HepG2 (cell line): ENCODE results near the gene TRPV2. TPM values are rescaled to one million over a fixed set of nuclear protein-coding genes. Genes with fewer than 3 reads are reported as not detected.

Experiments used
- CENPX ChIP-seq: sonication (generic); formaldehyde crosslinking; IDR thresholded peaks from 2 replicates; pipeline ENCODE4 v1.9.0; 2021; ENCODE audit warnings: mild to moderate bottlenecking, missing genetic modification reagents, moderate library complexity
- CSRNP1 ChIP-seq: sonication (generic); formaldehyde crosslinking; IDR thresholded peaks from 2 replicates; pipeline ENCODE4 v1.8.1; 2023; ENCODE audit warnings: mild to moderate bottlenecking, missing genetic modification reagents
- ELF1 ChIP-seq: sonication (generic); formaldehyde crosslinking; IDR thresholded peaks from 2 replicates; pipeline ENCODE4 v1.4.0; 2020; ENCODE audit warnings: missing genetic modification reagents
- MBNL3 ChIP-seq: fragments of 250-450 bp; sonication (Bioruptor Pico); conservative IDR thresholded peaks from 2 replicates; pipeline ENCODE4 v1.8.0; 2022; ENCODE audit warnings: mild to moderate bottlenecking, inconsistent platforms
- MED8 ChIP-seq: sonication (generic); formaldehyde crosslinking; IDR thresholded peaks from 2 replicates; pipeline ENCODE4 v1.8.1; 2023; ENCODE audit warnings: mild to moderate bottlenecking, missing genetic modification reagents; ENCODE audit not compliant: insufficient replicate concordance
- POLR2AphosphoS2 ChIP-seq: IDR thresholded peaks from 2 replicates; pipeline ENCODE4 v1.6.1; 2011; ENCODE audit warnings: low read depth, low read length, improper control_type of control experiment
- RNF2 ChIP-seq: fragments of 450-650 bp; conservative IDR thresholded peaks from 2 replicates; pipeline ENCODE4 v1.6.1; 2016; ENCODE audit warnings: low read depth
- ZBTB21 ChIP-seq: sonication (generic); formaldehyde crosslinking; IDR thresholded peaks from 2 replicates; pipeline ENCODE4 v1.4.0; 2020; ENCODE audit warnings: missing genetic modification reagents
- ZBTB7A ChIP-seq: sonication (generic); formaldehyde crosslinking; IDR thresholded peaks from 2 replicates; pipeline ENCODE4 v1.8.0; 2022; ENCODE audit warnings: mild to moderate bottlenecking, missing genetic modification reagents
- ZKSCAN8 ChIP-seq: IDR thresholded peaks from 2 replicates; pipeline ENCODE4 v1.6.1; 2016; ENCODE audit warnings: borderline replicate concordance, missing genetic modification reagents, missing compliant biosample characterization
- ZNF124 ChIP-seq: sonication (generic); formaldehyde crosslinking; IDR thresholded peaks from 2 replicates; pipeline ENCODE4 v1.4.0; 2020; ENCODE audit warnings: missing genetic modification reagents
- ZNF326 ChIP-seq: sonication (generic); formaldehyde crosslinking; IDR thresholded peaks from 2 replicates; pipeline ENCODE4 v1.4.0; 2020; ENCODE audit warnings: missing genetic modification reagents, borderline replicate concordance
- ZNF441 ChIP-seq: sonication (generic); formaldehyde crosslinking; IDR thresholded peaks from 2 replicates; pipeline ENCODE4 v1.7.0; 2021; ENCODE audit warnings: missing genetic modification reagents, borderline replicate concordance
- ZNF589 ChIP-seq: sonication (generic); formaldehyde crosslinking; conservative IDR thresholded peaks from 2 replicates; pipeline ENCODE4 v1.8.0; 2022; ENCODE audit warnings: mild to moderate bottlenecking, moderate library complexity, missing genetic modification reagents
- ZNF839 ChIP-seq: sonication (generic); formaldehyde crosslinking; IDR thresholded peaks from 2 replicates; pipeline ENCODE4 v1.4.0; 2020; ENCODE audit warnings: missing genetic modification reagents, mild to moderate bottlenecking, borderline replicate concordance
- polyA plus RNA-seq, 8 experiments: library from polyadenylated mRNA; depleted of rRNA in 3 of 8; stranded (reverse) in 7 of 8; unstranded in 1 of 8; fragments of >200 nt; fragmentation: Illumina TruSeq in 4 of 8; extraction: Trizol in 4 of 8; gene quantifications; 2 replicates each; pipeline versions ENCODE4 v1.2.1 to v1.2.3, GENCODE V29; 2011 to 2016; ENCODE audit warnings: low read depth in 4 of 8, missing spikeins in 1 of 8, mixed read lengths in 1 of 8; ENCODE audit not compliant: insufficient read depth in 1 of 8
- total RNA-seq, 5 experiments: library from RNA; depleted of rRNA; stranded (reverse); fragments of >200 nt; fragmentation: Illumina TruSeq; extraction: Trizol; gene quantifications; 2 replicates each; pipeline ENCODE4 v1.2.3, GENCODE V29; 2016; ENCODE audit warnings: low read depth in 1 of 5
- TF ChIP-seq, protein P1 (sequence below): sonication (generic); formaldehyde crosslinking; IDR thresholded peaks from 2 replicates; pipeline ENCODE4 v1.4.0; 2020; ENCODE audit warnings: missing genetic modification reagents, borderline replicate concordance
- TF ChIP-seq, protein P2 (sequence below): sonication (generic); formaldehyde crosslinking; IDR thresholded peaks from 2 replicates; pipeline ENCODE4 v1.4.0; 2020; ENCODE audit warnings: missing genetic modification reagents
- TF ChIP-seq, protein P3 (sequence below): IDR thresholded peaks from 2 replicates; pipeline ENCODE4 v1.6.1; 2016; ENCODE audit warnings: low read depth, borderline replicate concordance

The TRPV2 gene
- total and polyA plus RNA-seq, 2 of the 13 experiments (the other 11 are each of a cell fraction or from before 2014, with no cell fraction given) = 13.6 to 21.3 TPM

DNA sequence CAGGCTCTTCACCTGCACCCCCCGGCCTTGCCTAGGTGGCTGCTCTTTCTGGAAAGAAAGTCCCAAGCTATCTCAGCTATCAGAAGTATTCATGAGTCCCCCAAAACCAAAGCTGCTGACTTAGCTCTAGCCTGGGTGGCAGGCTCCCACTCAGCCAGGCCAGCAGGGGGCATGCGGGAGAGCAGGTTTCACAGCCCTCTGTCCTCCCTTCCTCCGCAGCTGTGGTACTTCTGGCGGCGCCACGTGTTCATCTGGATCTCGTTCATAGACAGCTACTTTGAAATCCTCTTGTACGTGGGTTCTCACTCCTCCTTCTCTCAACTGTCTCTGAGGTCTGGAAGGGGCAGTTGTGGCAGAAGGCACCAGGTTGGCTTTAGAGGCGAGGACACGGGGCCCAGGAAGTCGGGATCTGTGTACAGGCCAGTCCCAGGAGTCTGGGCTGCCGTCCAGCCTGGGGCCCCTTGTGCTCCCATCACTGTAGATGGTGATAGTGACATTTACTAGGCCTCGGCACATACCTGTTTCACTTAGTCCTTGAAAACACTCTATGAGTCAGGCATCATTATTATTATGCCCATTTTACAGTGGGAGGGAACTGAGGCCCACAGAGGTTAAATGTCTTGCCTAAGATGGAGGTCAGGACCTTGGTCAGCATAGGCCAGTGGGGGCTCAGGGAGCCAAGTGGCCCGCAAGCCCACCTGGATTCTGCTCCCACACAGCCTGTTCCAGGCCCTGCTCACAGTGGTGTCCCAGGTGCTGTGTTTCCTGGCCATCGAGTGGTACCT, 12.9 kb downstream of the TRPV2 start (continued):
- TF ChIP-seq ZNF326 (no peak), ZNF124 (CRISPR knock-in tag) (no peak), ZKSCAN8 (CRISPR knock-in tag) (no peak), ZNF839 (CRISPR knock-in tag) (no peak), CENPX (no peak), MBNL3 (CRISPR knock-in tag) (no peak), ZBTB21 (CRISPR knock-in tag) (no peak), RNF2 (peak; percentile 77), ZNF441 (no peak; the same call in 1 of the 2 replicates), ZBTB7A (CRISPR knock-in tag) (no peak), CSRNP1 (CRISPR knock-in tag) (no peak), MED8 (CRISPR knock-in tag) (no peak), ZNF589 (CRISPR knock-in tag) (no peak), ELF1 (CRISPR knock-in tag) (peak; percentile 26; the same call in 1 of the 2 replicates), POLR2AphosphoS2 (no peak)
- TF ChIP-seq, protein P1, sequence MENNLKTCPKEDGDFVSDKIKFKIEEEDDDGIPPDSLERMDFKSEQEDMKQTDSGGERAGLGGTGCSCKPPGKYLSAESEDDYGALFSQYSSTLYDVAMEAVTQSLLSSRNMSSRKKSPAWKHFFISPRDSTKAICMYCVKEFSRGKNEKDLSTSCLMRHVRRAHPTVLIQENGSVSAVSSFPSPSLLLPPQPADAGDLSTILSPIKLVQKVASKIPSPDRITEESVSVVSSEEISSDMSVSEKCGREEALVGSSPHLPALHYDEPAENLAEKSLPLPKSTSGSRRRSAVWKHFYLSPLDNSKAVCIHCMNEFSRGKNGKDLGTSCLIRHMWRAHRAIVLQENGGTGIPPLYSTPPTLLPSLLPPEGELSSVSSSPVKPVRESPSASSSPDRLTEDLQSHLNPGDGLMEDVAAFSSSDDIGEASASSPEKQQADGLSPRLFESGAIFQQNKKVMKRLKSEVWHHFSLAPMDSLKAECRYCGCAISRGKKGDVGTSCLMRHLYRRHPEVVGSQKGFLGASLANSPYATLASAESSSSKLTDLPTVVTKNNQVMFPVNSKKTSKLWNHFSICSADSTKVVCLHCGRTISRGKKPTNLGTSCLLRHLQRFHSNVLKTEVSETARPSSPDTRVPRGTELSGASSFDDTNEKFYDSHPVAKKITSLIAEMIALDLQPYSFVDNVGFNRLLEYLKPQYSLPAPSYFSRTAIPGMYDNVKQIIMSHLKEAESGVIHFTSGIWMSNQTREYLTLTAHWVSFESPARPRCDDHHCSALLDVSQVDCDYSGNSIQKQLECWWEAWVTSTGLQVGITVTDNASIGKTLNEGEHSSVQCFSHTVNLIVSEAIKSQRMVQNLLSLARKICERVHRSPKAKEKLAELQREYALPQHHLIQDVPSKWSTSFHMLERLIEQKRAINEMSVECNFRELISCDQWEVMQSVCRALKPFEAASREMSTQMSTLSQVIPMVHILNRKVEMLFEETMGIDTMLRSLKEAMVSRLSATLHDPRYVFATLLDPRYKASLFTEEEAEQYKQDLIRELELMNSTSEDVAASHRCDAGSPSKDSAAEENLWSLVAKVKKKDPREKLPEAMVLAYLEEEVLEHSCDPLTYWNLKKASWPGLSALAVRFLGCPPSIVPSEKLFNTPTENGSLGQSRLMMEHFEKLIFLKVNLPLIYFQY (CRISPR knock-in tag) = no peak
- TF ChIP-seq, protein P2, sequence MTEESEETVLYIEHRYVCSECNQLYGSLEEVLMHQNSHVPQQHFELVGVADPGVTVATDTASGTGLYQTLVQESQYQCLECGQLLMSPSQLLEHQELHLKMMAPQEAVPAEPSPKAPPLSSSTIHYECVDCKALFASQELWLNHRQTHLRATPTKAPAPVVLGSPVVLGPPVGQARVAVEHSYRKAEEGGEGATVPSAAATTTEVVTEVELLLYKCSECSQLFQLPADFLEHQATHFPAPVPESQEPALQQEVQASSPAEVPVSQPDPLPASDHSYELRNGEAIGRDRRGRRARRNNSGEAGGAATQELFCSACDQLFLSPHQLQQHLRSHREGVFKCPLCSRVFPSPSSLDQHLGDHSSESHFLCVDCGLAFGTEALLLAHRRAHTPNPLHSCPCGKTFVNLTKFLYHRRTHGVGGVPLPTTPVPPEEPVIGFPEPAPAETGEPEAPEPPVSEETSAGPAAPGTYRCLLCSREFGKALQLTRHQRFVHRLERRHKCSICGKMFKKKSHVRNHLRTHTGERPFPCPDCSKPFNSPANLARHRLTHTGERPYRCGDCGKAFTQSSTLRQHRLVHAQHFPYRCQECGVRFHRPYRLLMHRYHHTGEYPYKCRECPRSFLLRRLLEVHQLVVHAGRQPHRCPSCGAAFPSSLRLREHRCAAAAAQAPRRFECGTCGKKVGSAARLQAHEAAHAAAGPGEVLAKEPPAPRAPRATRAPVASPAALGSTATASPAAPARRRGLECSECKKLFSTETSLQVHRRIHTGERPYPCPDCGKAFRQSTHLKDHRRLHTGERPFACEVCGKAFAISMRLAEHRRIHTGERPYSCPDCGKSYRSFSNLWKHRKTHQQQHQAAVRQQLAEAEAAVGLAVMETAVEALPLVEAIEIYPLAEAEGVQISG (CRISPR knock-in tag) = peak; percentile 87
- TF ChIP-seq, protein P3, sequence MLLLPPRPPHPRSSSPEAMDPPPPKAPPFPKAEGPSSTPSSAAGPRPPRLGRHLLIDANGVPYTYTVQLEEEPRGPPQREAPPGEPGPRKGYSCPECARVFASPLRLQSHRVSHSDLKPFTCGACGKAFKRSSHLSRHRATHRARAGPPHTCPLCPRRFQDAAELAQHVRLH (CRISPR knock-in tag) = peak; percentile 55; the same call in 1 of the 2 replicates
